ENCODE data around the gene LPCAT1. TPM values are rescaled to one million over a fixed set of nuclear protein-coding genes. Genes with fewer than 3 reads are reported as not detected.

The LPCAT1 gene
- total and polyA plus RNA-seq, 2 of the 13 experiments (the other 11 are each of a cell fraction or from before 2014, with no cell fraction given), result 29.8 to 90.6 TPM

DNA sequence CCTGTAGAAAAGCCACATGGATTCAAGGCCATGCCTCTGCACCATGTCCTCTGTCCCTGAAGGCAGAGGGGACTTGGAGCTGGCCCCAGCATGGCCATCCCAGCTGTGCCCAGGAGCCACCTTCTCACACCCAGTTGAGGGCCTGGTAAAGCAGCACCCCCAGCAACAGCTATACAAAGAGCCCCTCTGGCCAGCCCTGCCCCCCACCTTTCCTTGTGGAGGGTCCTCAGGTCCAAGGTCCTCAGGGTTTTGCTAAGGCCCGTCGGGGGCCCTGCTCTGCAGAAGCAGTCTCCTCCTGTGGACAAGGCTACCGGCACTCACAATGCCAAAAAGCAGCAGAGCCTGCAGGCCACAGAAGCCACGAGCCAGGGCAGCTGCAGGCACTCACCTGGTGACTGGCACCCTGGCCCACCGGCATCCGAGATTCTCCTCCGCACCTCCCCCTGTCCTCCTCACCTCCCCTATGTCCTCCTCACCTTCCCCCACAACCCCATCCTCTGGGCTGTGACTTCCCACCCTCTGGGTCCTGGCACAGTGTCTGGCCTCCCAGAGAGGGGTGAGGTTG, 39.9 kb upstream of the LPCAT1 start (continued):
- TF ChIP-seq, protein P1, sequence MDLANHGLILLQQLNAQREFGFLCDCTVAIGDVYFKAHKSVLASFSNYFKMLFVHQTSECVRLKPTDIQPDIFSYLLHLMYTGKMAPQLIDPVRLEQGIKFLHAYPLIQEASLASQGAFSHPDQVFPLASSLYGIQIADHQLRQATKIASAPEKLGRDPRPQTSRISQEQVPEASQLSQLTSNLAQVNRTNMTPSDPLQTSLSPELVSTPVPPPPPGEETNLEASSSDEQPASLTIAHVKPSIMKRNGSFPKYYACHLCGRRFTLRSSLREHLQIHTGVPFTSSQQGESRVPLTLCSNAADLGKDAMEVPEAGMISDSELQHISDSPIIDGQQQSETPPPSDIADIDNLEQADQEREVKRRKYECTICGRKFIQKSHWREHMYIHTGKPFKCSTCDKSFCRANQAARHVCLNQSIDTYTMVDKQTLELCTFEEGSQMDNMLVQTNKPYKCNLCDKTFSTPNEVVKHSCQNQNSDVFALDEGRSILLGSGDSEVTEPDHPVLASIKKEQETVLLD (CRISPR knock-in tag; IDR thresholded peaks at IDR 0.05; ENCODE audit: low read depth), result no peak
- 0 out of 2 replicates have a peak, but pooled peaks have one; percentile 4 for TF ChIP-seq GZF1 (CRISPR knock-in tag; IDR thresholded peaks at IDR 0.05)
- TF ChIP-seq, protein P2, sequence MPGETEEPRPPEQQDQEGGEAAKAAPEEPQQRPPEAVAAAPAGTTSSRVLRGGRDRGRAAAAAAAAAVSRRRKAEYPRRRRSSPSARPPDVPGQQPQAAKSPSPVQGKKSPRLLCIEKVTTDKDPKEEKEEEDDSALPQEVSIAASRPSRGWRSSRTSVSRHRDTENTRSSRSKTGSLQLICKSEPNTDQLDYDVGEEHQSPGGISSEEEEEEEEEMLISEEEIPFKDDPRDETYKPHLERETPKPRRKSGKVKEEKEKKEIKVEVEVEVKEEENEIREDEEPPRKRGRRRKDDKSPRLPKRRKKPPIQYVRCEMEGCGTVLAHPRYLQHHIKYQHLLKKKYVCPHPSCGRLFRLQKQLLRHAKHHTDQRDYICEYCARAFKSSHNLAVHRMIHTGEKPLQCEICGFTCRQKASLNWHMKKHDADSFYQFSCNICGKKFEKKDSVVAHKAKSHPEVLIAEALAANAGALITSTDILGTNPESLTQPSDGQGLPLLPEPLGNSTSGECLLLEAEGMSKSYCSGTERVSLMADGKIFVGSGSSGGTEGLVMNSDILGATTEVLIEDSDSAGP (CRISPR knock-in tag; IDR thresholded peaks at IDR 0.05; ENCODE audit: borderline replicate concordance), result 0 out of 2 replicates have a peak, but pooled peaks have one; percentile 12
- no peak for TF ChIP-seq MAZ (IDR thresholded peaks at IDR 0.05; ENCODE audit: borderline replicate concordance, low read depth, low read length)
- no peak for TF ChIP-seq MAZ (CRISPR knock-in tag; IDR thresholded peaks at IDR 0.05; ENCODE audit: low read depth)
- no peak for TF ChIP-seq ZNF841 (CRISPR knock-in tag; IDR thresholded peaks at IDR 0.05; ENCODE audit: borderline replicate concordance)
- TF ChIP-seq, protein P3, sequence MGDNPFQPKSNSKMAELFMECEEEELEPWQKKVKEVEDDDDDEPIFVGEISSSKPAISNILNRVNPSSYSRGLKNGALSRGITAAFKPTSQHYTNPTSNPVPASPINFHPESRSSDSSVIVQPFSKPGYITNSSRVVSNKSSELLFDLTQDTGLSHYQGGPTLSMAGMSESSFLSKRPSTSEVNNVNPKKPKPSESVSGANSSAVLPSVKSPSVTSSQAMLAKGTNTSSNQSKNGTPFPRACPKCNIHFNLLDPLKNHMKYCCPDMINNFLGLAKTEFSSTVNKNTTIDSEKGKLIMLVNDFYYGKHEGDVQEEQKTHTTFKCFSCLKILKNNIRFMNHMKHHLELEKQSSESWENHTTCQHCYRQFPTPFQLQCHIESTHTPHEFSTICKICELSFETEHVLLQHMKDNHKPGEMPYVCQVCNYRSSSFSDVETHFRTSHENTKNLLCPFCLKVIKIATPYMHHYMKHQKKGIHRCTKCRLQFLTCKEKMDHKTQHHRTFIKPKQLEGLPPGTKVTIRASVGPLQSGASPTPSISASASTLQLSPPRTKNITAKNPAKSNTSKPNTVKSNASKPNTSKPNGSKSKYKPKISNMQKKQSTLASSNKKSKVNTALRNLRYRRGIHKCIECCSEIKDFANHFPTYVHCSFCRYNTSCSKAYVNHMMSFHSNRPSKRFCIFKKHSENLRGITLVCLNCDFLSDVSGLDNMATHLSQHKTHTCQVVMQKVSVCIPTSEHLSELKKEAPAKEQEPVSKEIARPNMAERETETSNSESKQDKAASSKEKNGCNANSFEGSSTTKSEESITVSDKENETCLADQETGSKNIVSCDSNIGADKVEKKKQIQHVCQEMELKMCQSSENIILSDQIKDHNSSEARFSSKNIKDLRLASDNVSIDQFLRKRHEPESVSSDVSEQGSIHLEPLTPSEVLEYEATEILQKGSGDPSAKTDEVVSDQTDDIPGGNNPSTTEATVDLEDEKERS (CRISPR knock-in tag; IDR thresholded peaks at IDR 0.05), result no peak
- no peak for TF ChIP-seq CCAR2 (optimal IDR thresholded peaks at IDR 0.05; ENCODE audit: low read depth, low read length)
- TF ChIP-seq, protein P4, sequence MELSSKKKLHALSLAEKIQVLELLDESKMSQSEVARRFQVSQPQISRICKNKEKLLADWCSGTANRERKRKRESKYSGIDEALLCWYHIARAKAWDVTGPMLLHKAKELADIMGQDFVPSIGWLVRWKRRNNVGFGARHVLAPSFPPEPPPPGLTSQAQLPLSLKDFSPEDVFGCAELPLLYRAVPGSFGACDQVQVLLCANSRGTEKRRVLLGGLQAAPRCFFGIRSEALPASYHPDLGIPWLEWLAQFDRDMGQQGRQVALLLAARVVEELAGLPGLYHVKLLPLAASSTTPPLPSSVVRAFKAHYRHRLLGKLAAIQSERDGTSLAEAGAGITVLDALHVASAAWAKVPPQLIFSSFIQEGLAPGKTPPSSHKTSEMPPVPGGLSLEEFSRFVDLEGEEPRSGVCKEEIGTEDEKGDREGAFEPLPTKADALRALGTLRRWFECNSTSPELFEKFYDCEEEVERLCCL (CRISPR knock-in tag; IDR thresholded peaks at IDR 0.05; ENCODE audit: borderline replicate concordance), result no peak
- no peak for TF ChIP-seq RXRA (CRISPR knock-in tag; IDR thresholded peaks at IDR 0.05)
- no peak for TF ChIP-seq ZNF737 (CRISPR knock-in tag; IDR thresholded peaks at IDR 0.05; ENCODE audit: borderline replicate concordance)
- no peak for TF ChIP-seq RAD51 (IDR thresholded peaks at IDR 0.05; ENCODE audit: borderline replicate concordance)
- TF ChIP-seq, protein P5, sequence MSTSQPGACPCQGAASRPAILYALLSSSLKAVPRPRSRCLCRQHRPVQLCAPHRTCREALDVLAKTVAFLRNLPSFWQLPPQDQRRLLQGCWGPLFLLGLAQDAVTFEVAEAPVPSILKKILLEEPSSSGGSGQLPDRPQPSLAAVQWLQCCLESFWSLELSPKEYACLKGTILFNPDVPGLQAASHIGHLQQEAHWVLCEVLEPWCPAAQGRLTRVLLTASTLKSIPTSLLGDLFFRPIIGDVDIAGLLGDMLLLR (CRISPR knock-in tag; IDR thresholded peaks at IDR 0.05), result 0 out of 2 replicates have a peak, but pooled peaks have one; percentile 13
- TF ChIP-seq, protein P6, sequence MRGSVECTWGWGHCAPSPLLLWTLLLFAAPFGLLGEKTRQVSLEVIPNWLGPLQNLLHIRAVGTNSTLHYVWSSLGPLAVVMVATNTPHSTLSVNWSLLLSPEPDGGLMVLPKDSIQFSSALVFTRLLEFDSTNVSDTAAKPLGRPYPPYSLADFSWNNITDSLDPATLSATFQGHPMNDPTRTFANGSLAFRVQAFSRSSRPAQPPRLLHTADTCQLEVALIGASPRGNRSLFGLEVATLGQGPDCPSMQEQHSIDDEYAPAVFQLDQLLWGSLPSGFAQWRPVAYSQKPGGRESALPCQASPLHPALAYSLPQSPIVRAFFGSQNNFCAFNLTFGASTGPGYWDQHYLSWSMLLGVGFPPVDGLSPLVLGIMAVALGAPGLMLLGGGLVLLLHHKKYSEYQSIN (CRISPR knock-in tag; IDR thresholded peaks at IDR 0.05; ENCODE audit: borderline replicate concordance), result no peak

Measured in HepG2 (cell line).